ENCODE data around the gene PIGQ.

The PIGQ gene

DNA sequence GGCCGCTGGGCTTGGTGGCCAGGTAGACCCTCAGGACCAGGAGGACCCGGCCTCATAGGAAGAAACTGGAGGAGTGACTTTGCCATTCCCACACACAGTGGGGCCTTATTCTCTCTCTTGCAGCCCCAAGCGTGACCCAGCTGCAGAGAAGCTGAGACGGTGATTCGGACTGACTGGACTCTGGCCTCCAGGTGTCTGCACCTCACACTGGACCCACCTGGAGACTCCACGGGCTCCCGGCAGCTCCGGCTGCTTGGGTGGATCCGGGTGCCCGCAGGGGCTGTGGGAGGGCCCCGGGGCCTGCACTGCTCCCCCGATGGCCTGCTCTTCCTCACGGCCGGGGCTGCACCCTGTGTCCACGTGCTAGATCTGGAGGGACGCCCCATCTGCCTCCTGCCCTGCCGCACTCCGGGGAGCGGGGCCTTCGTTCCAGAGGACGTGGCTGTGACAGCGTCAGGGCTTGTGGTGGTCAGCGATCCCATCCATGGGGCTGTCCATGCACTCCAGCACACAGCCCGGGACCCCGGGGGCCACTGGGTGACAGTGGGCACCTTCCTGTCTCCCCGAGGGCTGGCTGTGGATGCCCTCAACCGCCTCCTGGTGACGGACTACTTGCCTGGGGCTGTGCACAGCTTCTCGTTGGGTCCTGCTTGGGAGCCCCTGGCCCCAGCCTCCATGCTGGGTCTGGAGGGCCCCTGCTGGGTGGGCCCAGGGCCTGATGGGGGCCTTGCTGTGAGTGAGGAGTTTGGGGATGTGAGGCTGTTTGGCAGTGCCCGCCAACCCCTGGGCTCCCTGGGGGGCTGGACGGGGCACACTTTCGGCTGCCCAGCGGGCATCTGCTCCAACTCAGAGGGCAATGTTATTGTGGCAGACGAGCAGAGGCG, 2.2 kb upstream of the PIGQ start:
- TF ChIP-seq, protein P1, sequence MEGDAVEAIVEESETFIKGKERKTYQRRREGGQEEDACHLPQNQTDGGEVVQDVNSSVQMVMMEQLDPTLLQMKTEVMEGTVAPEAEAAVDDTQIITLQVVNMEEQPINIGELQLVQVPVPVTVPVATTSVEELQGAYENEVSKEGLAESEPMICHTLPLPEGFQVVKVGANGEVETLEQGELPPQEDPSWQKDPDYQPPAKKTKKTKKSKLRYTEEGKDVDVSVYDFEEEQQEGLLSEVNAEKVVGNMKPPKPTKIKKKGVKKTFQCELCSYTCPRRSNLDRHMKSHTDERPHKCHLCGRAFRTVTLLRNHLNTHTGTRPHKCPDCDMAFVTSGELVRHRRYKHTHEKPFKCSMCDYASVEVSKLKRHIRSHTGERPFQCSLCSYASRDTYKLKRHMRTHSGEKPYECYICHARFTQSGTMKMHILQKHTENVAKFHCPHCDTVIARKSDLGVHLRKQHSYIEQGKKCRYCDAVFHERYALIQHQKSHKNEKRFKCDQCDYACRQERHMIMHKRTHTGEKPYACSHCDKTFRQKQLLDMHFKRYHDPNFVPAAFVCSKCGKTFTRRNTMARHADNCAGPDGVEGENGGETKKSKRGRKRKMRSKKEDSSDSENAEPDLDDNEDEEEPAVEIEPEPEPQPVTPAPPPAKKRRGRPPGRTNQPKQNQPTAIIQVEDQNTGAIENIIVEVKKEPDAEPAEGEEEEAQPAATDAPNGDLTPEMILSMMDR (conservative IDR thresholded peaks at IDR 0.05; ENCODE audit: low read depth): no peak
- peak overlapping the region; percentile 90 for H3K27ac ChIP-seq
- ChIA-PET CTCF (no interaction called here), POLR2A (ENCODE audit: low non-redundant PET) (no interaction called here)
- no peak for DNase-seq (ENCODE audit: low spot score)

DNA sequence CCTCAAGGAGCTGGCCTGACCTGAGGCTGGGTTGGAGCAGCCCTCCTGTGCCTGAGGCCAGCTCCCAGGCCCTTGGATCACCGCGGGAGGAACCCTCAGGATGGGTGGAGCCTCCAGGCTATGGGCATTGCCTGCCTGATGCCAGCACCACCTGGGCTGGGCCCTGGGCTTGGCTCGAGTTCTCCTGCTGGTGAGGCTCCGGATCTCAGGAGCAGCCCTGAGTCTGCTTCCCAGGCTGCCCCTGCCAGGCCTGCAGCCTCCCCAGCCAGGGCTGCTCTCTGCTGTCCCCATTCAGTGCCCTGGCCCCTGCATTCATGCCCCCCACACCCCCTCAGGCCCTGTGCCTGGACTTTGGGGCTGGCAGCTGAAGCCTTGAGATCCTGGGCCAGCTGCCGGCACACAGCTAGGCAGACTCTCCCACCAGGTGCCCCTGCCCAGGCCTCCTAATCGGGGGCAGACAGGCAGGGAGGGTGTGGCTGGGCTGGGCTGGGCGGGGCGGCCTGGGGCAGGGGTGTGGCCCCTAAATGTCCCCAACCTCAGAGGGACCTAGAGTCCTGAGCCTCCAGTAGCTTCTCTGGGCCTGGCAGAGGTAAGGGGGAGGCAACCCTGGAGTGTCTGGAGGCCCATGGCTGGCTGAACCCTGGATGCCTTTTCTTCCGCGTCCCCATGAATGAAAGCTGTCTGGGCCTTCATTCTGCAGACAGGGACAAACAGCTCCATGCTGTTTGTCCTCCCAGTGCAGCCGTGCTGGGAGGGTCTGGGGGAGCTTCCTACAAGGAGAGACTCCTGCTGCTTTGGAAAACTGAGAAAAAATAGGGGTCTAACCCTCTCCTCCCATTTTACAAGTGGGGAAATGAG, 1.1 kb upstream of the PIGQ start:
- TF ChIP-seq, protein P1 (conservative IDR thresholded peaks at IDR 0.05; ENCODE audit: low read depth): no peak
- DNase-seq (ENCODE audit: low spot score): no peak
- POLR2A ChIA-PET (ENCODE audit: low non-redundant PET): no interaction called here
- CTCF ChIA-PET: no interaction called here
- peak overlapping the region; percentile 90 for H3K27ac ChIP-seq

DNA sequence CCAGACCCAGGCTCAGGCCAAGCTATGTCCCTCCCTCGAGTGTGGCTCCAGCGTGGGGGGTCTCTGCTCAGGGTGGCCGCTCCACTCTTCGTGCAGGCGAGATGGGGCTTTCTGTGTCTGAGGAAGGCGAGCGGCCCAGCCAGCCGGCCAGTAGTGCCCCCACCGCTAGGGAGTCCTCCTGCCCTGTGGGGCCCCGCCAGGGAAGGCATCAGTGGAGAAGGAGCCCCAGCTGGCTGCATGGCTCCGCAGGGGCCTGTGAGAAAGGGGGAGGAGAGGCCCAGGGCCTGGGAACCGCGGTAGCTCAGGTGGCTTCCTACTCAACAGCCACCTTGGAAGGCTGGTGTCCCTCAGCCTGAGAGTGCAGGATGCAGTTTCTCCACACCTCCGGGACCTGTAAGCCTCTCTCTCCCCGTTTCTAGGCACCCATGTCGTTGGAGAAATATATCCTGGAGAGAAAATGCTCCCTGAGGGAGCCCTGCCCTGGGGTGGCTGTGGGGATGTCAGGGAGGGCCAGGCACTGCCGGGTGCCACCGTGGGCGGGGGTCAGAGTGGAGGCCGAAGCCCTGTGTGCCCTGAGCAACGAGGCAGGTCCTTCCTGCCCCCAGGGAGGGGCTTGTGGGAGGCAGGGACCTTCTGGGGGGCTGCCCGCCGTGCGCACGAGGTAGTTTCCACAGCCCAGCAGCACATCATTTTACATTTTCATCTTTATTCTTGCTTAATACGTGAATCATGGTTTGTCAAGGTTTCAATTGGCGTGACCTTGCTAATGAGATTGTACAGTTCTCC, 3.3 kb downstream of the PIGQ start:
- TF ChIP-seq, protein P1 (conservative IDR thresholded peaks at IDR 0.05; ENCODE audit: low read depth): no peak
- peak overlapping the region; percentile 49 for H3K27ac ChIP-seq
- ChIA-PET POLR2A (ENCODE audit: low non-redundant PET) (no interaction called here), CTCF (no interaction called here)
- no peak for DNase-seq (ENCODE audit: low spot score)

DNA sequence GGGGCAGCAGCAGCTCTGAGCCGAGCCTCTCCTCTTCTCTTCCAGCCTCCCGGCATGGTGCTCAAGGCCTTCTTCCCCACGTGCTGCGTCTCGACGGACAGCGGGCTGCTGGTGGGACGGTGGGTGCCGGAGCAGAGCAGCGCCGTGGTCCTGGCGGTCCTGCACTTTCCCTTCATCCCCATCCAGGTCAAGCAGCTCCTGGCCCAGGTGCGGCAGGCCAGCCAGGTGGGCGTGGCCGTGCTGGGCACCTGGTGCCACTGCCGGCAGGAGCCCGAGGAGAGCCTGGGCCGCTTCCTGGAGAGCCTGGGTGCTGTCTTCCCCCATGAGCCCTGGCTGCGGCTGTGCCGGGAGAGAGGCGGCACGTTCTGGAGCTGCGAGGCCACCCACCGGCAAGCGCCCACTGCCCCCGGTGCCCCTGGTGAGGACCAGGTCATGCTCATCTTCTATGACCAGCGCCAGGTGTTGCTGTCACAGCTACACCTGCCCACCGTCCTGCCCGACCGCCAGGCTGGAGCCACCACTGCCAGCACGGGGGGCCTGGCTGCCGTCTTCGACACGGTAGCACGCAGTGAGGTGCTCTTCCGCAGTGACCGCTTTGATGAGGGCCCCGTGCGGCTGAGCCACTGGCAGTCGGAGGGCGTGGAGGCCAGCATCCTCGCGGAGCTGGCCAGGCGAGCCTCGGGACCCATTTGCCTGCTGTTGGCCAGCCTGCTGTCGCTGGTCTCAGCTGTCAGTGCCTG, 4.4 kb downstream of the PIGQ start:
- DNase-seq (ENCODE audit: low spot score): no peak
- ChIA-PET POLR2A (ENCODE audit: low non-redundant PET) (no interaction called here), CTCF (interaction anchor here (0.7 kb wide), 1 partner anchor 20 kb away, joined by 3 read pairs; no protein-coding TSS in a partner anchor)
- TF ChIP-seq, protein P1 (conservative IDR thresholded peaks at IDR 0.05; ENCODE audit: low read depth): no peak
- H3K27ac ChIP-seq: no peak overlapping the region

DNA sequence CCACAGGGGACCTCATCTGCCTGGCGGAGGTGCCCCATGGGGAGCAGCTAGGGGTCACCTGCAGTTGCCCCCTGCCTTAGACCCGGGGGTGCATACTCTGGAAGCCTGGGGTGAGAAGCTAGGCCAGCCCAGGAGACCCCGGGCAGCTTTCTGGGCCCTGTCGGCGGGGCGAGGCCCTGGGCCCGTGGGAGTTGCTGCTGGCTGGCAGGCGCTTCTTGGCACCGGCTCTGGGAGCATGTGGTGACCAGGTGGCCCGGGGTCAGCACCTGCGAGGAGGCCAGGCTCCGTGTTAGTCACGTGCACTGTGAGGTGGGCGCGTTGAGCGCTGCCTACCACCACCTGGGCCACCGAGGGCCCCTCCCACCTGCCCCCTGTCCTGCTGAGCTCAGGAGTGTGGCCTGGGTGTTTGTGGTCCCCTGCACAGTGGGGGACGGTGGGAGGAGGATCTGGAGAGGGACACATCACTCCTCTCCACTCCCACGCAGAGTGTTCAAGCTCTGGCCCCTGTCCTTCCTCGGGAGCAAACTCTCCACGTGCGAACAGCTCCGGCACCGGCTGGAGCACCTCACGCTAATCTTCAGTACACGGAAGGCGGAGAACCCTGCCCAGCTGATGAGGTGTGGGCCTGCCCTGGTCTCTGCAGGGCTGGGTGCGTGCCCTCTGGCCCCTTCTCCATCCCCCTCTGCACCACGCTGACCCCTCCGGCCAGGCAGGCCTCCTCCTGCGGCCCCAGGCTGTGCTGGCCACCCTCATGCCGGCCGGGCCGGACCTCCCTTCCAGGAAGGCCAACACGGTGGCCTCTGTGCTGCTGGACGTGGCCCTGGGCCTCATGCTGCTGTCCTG, 5.8 kb downstream of the PIGQ start:
- CTCF ChIA-PET: no interaction called here
- peak overlapping the region; percentile 49 for H3K27ac ChIP-seq
- POLR2A ChIA-PET (ENCODE audit: low non-redundant PET): no interaction called here
- DNase-seq (ENCODE audit: low spot score): no peak
- TF ChIP-seq, protein P1 (conservative IDR thresholded peaks at IDR 0.05; ENCODE audit: low read depth): no peak

All from RWPE1 (cell line).